ENCODE measurements around the gene SPTBN5. TPM values are rescaled to one million over a fixed set of nuclear protein-coding genes. Genes with fewer than 3 reads are reported as not detected.

SPTBN5 gene
- total and polyA plus RNA-seq, 2 experiments from 2014 or later = 0.57 to 1.1 TPM

- H3K9me3 Mint-ChIP-seq = no peaks in the 10 kb centered on the region
- H3K4me1 ChIP-seq (ENCODE audit: insufficient read depth) = no peaks in the 10 kb centered on the region
- peaks cover 2% of the 10 kb centered on the region; the same call in 1 of the 3 replicates for H3K4me1 Mint-ChIP-seq
Observed at GRCh38 chr15:41801185-41801584, 92.7 kb downstream of the SPTBN5 start.

More at GRCh38 chr15:41801185-41801584, 92.7 kb downstream of the SPTBN5 start:
- Histone ChIP-seq H2AFZ (no peak overlapping the region), H3K79me2 (replicated peaks; ENCODE audit: insufficient read depth) (no peaks in the 10 kb centered on the region), H4K20me1 (replicated peaks; ENCODE audit: insufficient read depth) (no peaks in the 10 kb centered on the region; the same call in none of the 2 replicates), H3F3A (replicated peaks; ENCODE audit: low read depth) (no peaks in the 10 kb centered on the region), H3K9me2 (ENCODE audit: insufficient read depth) (no peaks in the 10 kb centered on the region), H3K27ac (ENCODE audit: low read depth) (no peak overlapping the region), H3K4me3 (no peak overlapping the region), H3K4me2 (no peak overlapping the region), H3K36me3 (ENCODE audit: insufficient read depth) (no peaks in the 10 kb centered on the region), H3K27me3 (ENCODE audit: insufficient read depth) (no peaks in the 10 kb centered on the region)
- no peaks in the 10 kb centered on the region for H3K36me3 Mint-ChIP-seq (ENCODE audit: low read depth)
- H3K27me3 Mint-ChIP-seq (ENCODE audit: insufficient read depth, low read depth, poor library complexity) = no peaks in the 10 kb centered on the region
- DNase-seq (ENCODE audit: low spot score) (no peak), ATAC-seq (no peak)
- no peak overlapping the region for H3K4me3 Mint-ChIP-seq
- no peak for TF ChIP-seq ZNF462 (CRISPR knock-in tag; IDR thresholded peaks at IDR 0.05)
- no peak overlapping the region for H3K27ac Mint-ChIP-seq
